B cell (primary cell): Measurements from ENCODE around the gene EHD4. TPM values are rescaled to one million over a fixed set of nuclear protein-coding genes. Genes with fewer than 3 reads are reported as not detected.

Source experiments
- ATAC-seq: fragments of 200-7000 bp; cut with Tn5 transposase; one replicate; pipeline ENCODE4 v1.10.0; 2021; ENCODE audit warnings: low read depth, mild to moderate bottlenecking, moderate number of reproducible peaks, moderate library complexity
- CTCF ChIA-PET: fragments of 350-600 bp; sonication (Branson Sonifier 250); formaldehyde crosslinking; loops from one replicate; lab custom pipeline; 2021; ENCODE audit warnings: antibody characterized with exemption, inconsistent platforms; lab: Charles Lee
- POLR2A ChIA-PET: fragments of 350-600 bp; sonication (Branson Sonifier 250); formaldehyde crosslinking; loops from one replicate; lab custom pipeline; 2021; ENCODE audit warnings: antibody characterized with exemption; lab: Charles Lee
- DNase-seq: peaks from one replicate; pipeline ENCODE4 v3.0.0; 2013
- H2AFZ ChIP-seq: 2 replicates; pipeline ENCODE4 v1.6.1; 2012; ENCODE audit warnings: mild to moderate bottlenecking, low read depth, low read length; ENCODE audit not compliant: insufficient read depth, poor library complexity, severe bottlenecking
- H3K27ac ChIP-seq, 2 donors: 1 replicate in 1 of 2; 2 replicates in 1 of 2; pipeline ENCODE4 v1.5.1; 2012 to 2013; ENCODE audit warnings: low read length in 2 of 2, mild to moderate bottlenecking in 2 of 2, moderate library complexity in 1 of 2
- H3K27me3 ChIP-seq, 4 experiments: fragments of 200-600 bp in 1 of 4; sonication (generic) in 1 of 4; replicated peaks in 1 of 4; 1 replicate in 2 of 4; 2 replicates in 2 of 4; pipeline versions ENCODE4 v1.6.1 to v1.7.0; 2013 to 2016; ENCODE audit warnings: low read length in 3 of 4, mild to moderate bottlenecking in 2 of 4, mixed read lengths in 1 of 4, moderate library complexity in 1 of 4; ENCODE audit not compliant: insufficient read depth in 4 of 4, control insufficient read depth in 3 of 4; ENCODE audit errors: control extremely low read depth in 1 of 4
- H3K36me3 ChIP-seq, 2 experiments: replicated peaks in 1 of 2; 1 replicate in 1 of 2; 2 replicates in 1 of 2; pipeline versions ENCODE4 v1.6.1 to v1.7.1; 2013; ENCODE audit warnings: low read length in 1 of 2; ENCODE audit not compliant: insufficient read depth in 2 of 2, control insufficient read depth in 1 of 2; ENCODE audit errors: control extremely low read depth in 1 of 2, extremely low read depth in 1 of 2
- H3K4me1 ChIP-seq, 2 donors: fragments of 200-600 bp in 1 of 2; sonication (generic) in 1 of 2; 1 replicate in 1 of 2; 2 replicates in 1 of 2; pipeline versions ENCODE4 v1.5.1 to v1.6.1; 2013 to 2017; ENCODE audit warnings: low read length in 2 of 2; ENCODE audit not compliant: control insufficient read depth in 2 of 2, insufficient read depth in 2 of 2
- H3K4me2 ChIP-seq: replicated peaks from 2 replicates; pipeline ENCODE3; 2012; ENCODE audit warnings: mild to moderate bottlenecking, low read depth, low read length; ENCODE audit not compliant: poor library complexity, severe bottlenecking
- H3K4me3 ChIP-seq, 5 experiments: fragments of 200-600 bp in 1 of 5; sonication (generic) in 1 of 5; 1 replicate in 3 of 5; 2 replicates in 2 of 5; pipeline versions ENCODE4 v1.5.1 to v1.7.0; 2011 to 2016; ENCODE audit warnings: low read length in 4 of 5, mild to moderate bottlenecking in 4 of 5, low read depth in 2 of 5, control low read depth in 1 of 5, moderate library complexity in 1 of 5; ENCODE audit not compliant: insufficient read depth in 1 of 5; ENCODE audit errors: control extremely low read depth in 1 of 5, extremely low read depth in 1 of 5
- H3K79me2 ChIP-seq: fragments of 200-600 bp; sonication (generic); one replicate; pipeline ENCODE4 v1.6.0; 2016; ENCODE audit warnings: low read length; ENCODE audit not compliant: control insufficient read depth, insufficient read depth
- H3K9ac ChIP-seq: fragments of 200-600 bp; sonication (generic); 2 replicates; pipeline ENCODE4 v1.6.1; 2017; ENCODE audit warnings: mild to moderate bottlenecking, low read length, moderate library complexity
- H3K9me3 ChIP-seq, 3 donors: one replicate each; pipeline versions ENCODE4 v1.6.1 to v1.7.1; 2013; ENCODE audit warnings: low read length in 2 of 3; ENCODE audit not compliant: control insufficient read depth in 2 of 3, insufficient read depth in 1 of 3; ENCODE audit errors: control extremely low read depth in 1 of 3
- H4K20me1 ChIP-seq: 2 replicates; pipeline ENCODE4 v1.6.0; 2012; ENCODE audit warnings: mild to moderate bottlenecking, low read length; ENCODE audit not compliant: insufficient read depth, control insufficient read depth, poor library complexity, severe bottlenecking
- H3K27ac Mint-ChIP-seq: one replicate; pipeline ENCODE4 v1.8.0; 2021; ENCODE audit warnings: mixed read lengths
- H3K27me3 Mint-ChIP-seq: one replicate; pipeline ENCODE4 v1.8.0; 2021; ENCODE audit warnings: mixed read lengths
- H3K4me1 Mint-ChIP-seq: one replicate; pipeline ENCODE4 v1.8.0; 2021; ENCODE audit warnings: mixed read lengths
- H3K4me3 Mint-ChIP-seq: one replicate; pipeline ENCODE4 v1.8.0; 2021; ENCODE audit warnings: mixed read lengths
- H3K9me3 Mint-ChIP-seq: one replicate; pipeline ENCODE4 v1.8.0; 2022; ENCODE audit warnings: mixed read lengths; ENCODE audit not compliant: insufficient read depth
- EZH2 ChIP-seq: IDR thresholded peaks from 2 replicates; pipeline ENCODE4 v1.6.1; 2012; ENCODE audit warnings: borderline replicate concordance, low read depth, mild to moderate bottlenecking, moderate library complexity, low read length; ENCODE audit not compliant: insufficient read depth, poor library complexity, severe bottlenecking
- WGBS: methylation state at CpG from one replicate; pipeline ENCODE4 v1.1.5; 2013; ENCODE audit warnings: missing lambda C conversion rate; ENCODE audit not compliant: insufficient coverage; 5-methylcytosine and 5-hydroxymethylcytosine counted together
- intact Hi-C: fragments of 100-400 bp; cut with micrococcal nuclease; formaldehyde crosslinking; loops from one replicate; pipeline ENCODE4 v1.10.0; 2022
- polyA plus RNA-seq: library from polyadenylated mRNA; depleted of rRNA; stranded (reverse); fragments of >200 nt; gene quantifications from 2 replicates; pipeline ENCODE4 v1.2.3, GENCODE V29; 2012
- total RNA-seq, 2 donors: library from RNA; stranded (reverse); fragments of 120-200 nt in 1 of 2; gene quantifications; 1 replicate in 1 of 2; 2 replicates in 1 of 2; pipeline versions ENCODE4 v1.2.3 to v1.2.4, GENCODE V29; 2013 to 2022
- TF ChIP-seq, protein P1 (sequence below): fragments of 200-600 bp; IDR thresholded peaks from one replicate; pipeline ENCODE4 v1.8.0; 2022; ENCODE audit warnings: antibody characterized with exemption, mild to moderate bottlenecking

EHD4 gene
- total and polyA plus RNA-seq, 2 donors (not counting 1 experiment from before 2014, with no cell fraction given): 3.1 to 12.7 TPM

DNA sequence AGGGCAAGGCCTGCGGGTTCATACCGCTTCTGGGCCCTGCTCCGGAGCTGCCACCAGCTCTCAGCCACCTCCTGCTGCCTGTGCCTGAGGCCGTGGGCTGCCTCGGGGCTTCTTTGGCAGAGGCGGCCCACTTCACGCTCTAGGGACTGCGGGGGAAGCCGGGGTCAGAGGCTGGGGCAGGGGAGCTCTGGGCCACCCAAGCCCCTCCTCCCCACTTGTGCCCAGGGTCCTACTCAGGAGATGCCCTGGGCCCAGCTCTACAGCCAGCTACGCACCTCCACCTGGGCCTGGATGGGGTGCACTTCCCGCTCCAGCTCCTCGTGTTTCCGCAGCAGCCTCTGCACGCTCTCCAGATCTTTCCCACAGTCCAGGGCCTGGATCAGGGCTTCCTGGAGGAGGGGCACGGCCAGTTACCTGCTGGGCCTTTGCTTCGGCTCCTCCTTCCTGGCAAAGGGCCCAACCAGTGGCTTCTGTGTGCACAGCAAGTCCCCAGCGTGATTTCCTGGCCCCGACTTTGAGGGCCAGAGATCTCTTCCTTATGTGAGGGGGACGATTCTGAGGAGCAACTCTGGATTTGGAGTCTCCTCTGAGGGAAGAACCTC lies 109.7 kb downstream of the EHD4 start:
- Histone ChIP-seq H2AFZ (no peak overlapping the region), H3K4me3 (no peak overlapping the region), H3K27me3 (peaks cover 0 to 3% (median 0%) of the 10 kb centered on the region in 4 experiments), H3K4me1 (peaks cover 0 to 6% of the 10 kb centered on the region in 2 donors), H3K9ac (no peak overlapping the region), H3K9me3 (no peaks in the 10 kb centered on the region), H4K20me1 (no peaks in the 10 kb centered on the region), H3K36me3 (no peaks in the 10 kb centered on the region), H3K27ac (no peak overlapping the region), H3K79me2 (no peaks in the 10 kb centered on the region), H3K4me2 (no peak overlapping the region)
- H3K27me3 Mint-ChIP-seq: no peaks in the 10 kb centered on the region
- intact Hi-C loops: no loop called here
- TF ChIP-seq, protein P1, sequence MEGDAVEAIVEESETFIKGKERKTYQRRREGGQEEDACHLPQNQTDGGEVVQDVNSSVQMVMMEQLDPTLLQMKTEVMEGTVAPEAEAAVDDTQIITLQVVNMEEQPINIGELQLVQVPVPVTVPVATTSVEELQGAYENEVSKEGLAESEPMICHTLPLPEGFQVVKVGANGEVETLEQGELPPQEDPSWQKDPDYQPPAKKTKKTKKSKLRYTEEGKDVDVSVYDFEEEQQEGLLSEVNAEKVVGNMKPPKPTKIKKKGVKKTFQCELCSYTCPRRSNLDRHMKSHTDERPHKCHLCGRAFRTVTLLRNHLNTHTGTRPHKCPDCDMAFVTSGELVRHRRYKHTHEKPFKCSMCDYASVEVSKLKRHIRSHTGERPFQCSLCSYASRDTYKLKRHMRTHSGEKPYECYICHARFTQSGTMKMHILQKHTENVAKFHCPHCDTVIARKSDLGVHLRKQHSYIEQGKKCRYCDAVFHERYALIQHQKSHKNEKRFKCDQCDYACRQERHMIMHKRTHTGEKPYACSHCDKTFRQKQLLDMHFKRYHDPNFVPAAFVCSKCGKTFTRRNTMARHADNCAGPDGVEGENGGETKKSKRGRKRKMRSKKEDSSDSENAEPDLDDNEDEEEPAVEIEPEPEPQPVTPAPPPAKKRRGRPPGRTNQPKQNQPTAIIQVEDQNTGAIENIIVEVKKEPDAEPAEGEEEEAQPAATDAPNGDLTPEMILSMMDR: no peak
- CTCF ChIA-PET: interaction anchor here (0.6 to 1.9 kb wide), 4 partner anchors 32 to 90 kb away, joined by 3 to 8 read pairs (median 3); partner anchors contain the start of gene MAPKBP1
- POLR2A ChIA-PET: no interaction called here
- 84% methylated on average over 16 of the region's 19 CpGs for WGBS
- H3K27ac Mint-ChIP-seq: no peak overlapping the region
- DNase-seq: no peak
- H3K9me3 Mint-ChIP-seq: no peaks in the 10 kb centered on the region
- no peak overlapping the region for H3K4me3 Mint-ChIP-seq
- no peak for ATAC-seq
- H3K4me1 Mint-ChIP-seq: no peaks in the 10 kb centered on the region

- H2AFZ ChIP-seq: no peak overlapping the region
- intact Hi-C loops: no loop called here
- Mint-ChIP-seq H3K4me1 (no peaks in the 10 kb centered on the region), H3K27ac (no peak overlapping the region), H3K9me3 (no peaks in the 10 kb centered on the region), H3K4me3 (no peak overlapping the region), H3K27me3 (no peaks in the 10 kb centered on the region)
- DNase-seq (no peak), ATAC-seq (no peak)
- no peaks in the 10 kb centered on the region for H3K9me3 ChIP-seq
- POLR2A ChIA-PET: no interaction called here
- H3K4me1 ChIP-seq: peaks cover 0 to 6% of the 10 kb centered on the region in 2 donors
- no peaks in the 10 kb centered on the region for H4K20me1 ChIP-seq
- peaks cover 0 to 3% (median 0%) of the 10 kb centered on the region in 4 experiments for H3K27me3 ChIP-seq
- no peak overlapping the region for H3K27ac ChIP-seq
- CTCF ChIA-PET: interaction anchor here (0.9 to 1.9 kb wide), 3 partner anchors 43 to 88 kb away, joined by 3 to 8 read pairs (median 4); partner anchors contain the start of gene MAPKBP1
- no peak overlapping the region for H3K9ac ChIP-seq
- H3K4me3 ChIP-seq: no peak overlapping the region
- TF ChIP-seq, protein P1: no peak
- no peak for TF ChIP-seq EZH2
- no peak overlapping the region for H3K4me2 ChIP-seq
- H3K79me2 ChIP-seq: no peaks in the 10 kb centered on the region
- no peaks in the 10 kb centered on the region for H3K36me3 ChIP-seq
- WGBS: 96% methylated on average over 14 of the region's 18 CpGs
These were observed 110.5 kb downstream of the EHD4 start for GRCh38 chr15:41861736-41862356.
